ENCODE data around the gene AP5S1.

The AP5S1 gene

GRCh38 chr20:3794701-3795420 lies 25.5 kb upstream of the AP5S1 start:
- DNase-seq (ENCODE audit: extremely low read depth, low read depth): no peak
- no peak for TF ChIP-seq CTCF (IDR thresholded peaks at IDR 0.05; ENCODE audit: low read depth, low read length)

GRCh38 chr20:3795511-3796468 lies 24.6 kb upstream of the AP5S1 start, which contains the start of gene CDC25B:
CDC25B (plus strand) TSS chr20:3796310; CDS start chr20:3796532, 222 bp downstream.
- peak; percentile 83 for DNase-seq (ENCODE audit: extremely low read depth, low read depth)
- peak; percentile 20 for TF ChIP-seq CTCF (IDR thresholded peaks at IDR 0.05; ENCODE audit: low read depth, low read length)

GRCh38 chr20:3796477-3797225 lies 23.7 kb upstream of the AP5S1 start:
- no peak for DNase-seq (ENCODE audit: extremely low read depth, low read depth)
- TF ChIP-seq CTCF (IDR thresholded peaks at IDR 0.05; ENCODE audit: low read depth, low read length): no peak

GRCh38 chr20:3797226-3797545 lies 23.2 kb upstream of the AP5S1 start:
- no peak for DNase-seq (ENCODE audit: extremely low read depth, low read depth)
- TF ChIP-seq CTCF (IDR thresholded peaks at IDR 0.05; ENCODE audit: low read depth, low read length): no peak

GRCh38 chr20:3797592-3798372 lies 22.6 kb upstream of the AP5S1 start:
- no peak for TF ChIP-seq CTCF (IDR thresholded peaks at IDR 0.05; ENCODE audit: low read depth, low read length)
- DNase-seq (ENCODE audit: extremely low read depth, low read depth): no peak

GRCh38 chr20:3798373-3798768 lies 22.0 kb upstream of the AP5S1 start:
- no peak for TF ChIP-seq CTCF (IDR thresholded peaks at IDR 0.05; ENCODE audit: low read depth, low read length)

More at GRCh38 chr20:3798373-3798768, 22.0 kb upstream of the AP5S1 start:
- no peak for DNase-seq (ENCODE audit: extremely low read depth, low read depth)

All from AG09319 (cell line).